Sigmoid colon (tissue), 4 donors: ENCODE results near the gene ZNF776.

Experiments used
- POLR2A ChIP-seq, 2 donors: fragments of 450-650 bp; IDR thresholded peaks; one replicate each; pipeline ENCODE4 v1.6.1; 2016; ENCODE audit warnings: antibody characterized with exemption in 2 of 2, mild to moderate bottlenecking in 2 of 2, moderate library complexity in 2 of 2
- POLR2AphosphoS5 ChIP-seq, 4 donors: sonication (generic); formaldehyde crosslinking; IDR thresholded peaks; one replicate each; pipeline ENCODE4 v1.6.1; 2017; ENCODE audit warnings: antibody characterized with exemption in 4 of 4

DNA sequence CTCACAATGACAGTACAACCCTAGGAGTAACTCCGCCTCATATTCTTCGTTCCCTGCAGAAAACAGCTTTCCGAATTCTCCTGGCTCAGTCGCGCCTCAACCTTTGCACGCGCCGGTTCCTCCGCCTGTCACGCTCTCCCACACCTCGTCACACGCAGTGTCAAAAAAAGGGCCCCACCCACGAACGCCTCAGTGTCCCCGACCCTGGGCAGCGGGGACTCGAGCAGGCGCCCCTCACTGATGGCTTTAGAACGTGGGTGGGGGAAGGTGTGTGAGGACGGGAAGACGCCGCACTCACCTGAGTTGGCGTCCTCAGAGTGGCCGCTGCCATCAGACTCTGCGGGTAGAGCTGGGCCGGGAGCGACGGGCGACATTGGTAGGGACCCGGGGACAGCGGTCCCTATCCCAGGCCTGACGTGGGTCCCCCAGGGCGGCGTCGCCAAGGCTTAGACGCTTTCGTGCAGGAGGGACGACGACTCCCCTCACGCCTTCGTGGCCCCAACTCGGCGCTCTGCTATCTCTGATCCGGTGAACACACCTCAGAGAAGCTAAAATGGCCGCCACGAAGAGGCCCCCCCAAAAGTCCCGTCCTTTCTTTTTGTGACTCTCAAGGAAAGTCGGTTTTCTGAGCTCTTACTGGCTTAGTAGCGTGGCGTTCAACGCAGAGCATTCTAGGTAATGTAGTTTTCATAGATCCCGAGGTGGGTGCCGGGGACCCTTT, 37.8 kb upstream of the ZNF776 start, which contains the start of gene ZNF154:
- TF ChIP-seq POLR2A (IDR thresholded peaks at IDR 0.05) (no peak), POLR2AphosphoS5 (IDR thresholded peaks at IDR 0.05) (peak in 3 of 4 donors; percentile 16 to 48 (median 39))
